PC-3 (cell line): Measurements from ENCODE around the gene RTN4RL1.

Experiments
- CTCF ChIP-seq: fragments of 300-600 bp; sonication (generic); conservative IDR thresholded peaks from 2 replicates; pipeline ENCODE4 v1.5.1; 2017; ENCODE audit warnings: antibody characterized with exemption, low read depth, mild to moderate bottlenecking, low read length
- EZH2 ChIP-seq: fragments of 300-600 bp; sonication (generic); IDR thresholded peaks from one replicate; pipeline ENCODE4 v1.6.1; 2017; ENCODE audit warnings: antibody characterized with exemption, mild to moderate bottlenecking, low read length; ENCODE audit not compliant: unreplicated experiment
- EZH2phosphoT487 ChIP-seq: fragments of 300-600 bp; sonication (generic); IDR thresholded peaks from 2 replicates; pipeline ENCODE4 v1.6.1; 2018; ENCODE audit warnings: mild to moderate bottlenecking, antibody characterized with exemption, low read length, borderline replicate concordance

GRCh38 chr17:1931844-1932579 lies 93.1 kb downstream of the RTN4RL1 start:
- TF ChIP-seq CTCF (no peak), EZH2 (no peak), EZH2phosphoT487 (no peak)
